ENCODE results near the gene ARHGAP26.
A peak's percentile ranks its signal among the peaks of the same experiment; 100 is the strongest.

ARHGAP26 gene

DNA sequence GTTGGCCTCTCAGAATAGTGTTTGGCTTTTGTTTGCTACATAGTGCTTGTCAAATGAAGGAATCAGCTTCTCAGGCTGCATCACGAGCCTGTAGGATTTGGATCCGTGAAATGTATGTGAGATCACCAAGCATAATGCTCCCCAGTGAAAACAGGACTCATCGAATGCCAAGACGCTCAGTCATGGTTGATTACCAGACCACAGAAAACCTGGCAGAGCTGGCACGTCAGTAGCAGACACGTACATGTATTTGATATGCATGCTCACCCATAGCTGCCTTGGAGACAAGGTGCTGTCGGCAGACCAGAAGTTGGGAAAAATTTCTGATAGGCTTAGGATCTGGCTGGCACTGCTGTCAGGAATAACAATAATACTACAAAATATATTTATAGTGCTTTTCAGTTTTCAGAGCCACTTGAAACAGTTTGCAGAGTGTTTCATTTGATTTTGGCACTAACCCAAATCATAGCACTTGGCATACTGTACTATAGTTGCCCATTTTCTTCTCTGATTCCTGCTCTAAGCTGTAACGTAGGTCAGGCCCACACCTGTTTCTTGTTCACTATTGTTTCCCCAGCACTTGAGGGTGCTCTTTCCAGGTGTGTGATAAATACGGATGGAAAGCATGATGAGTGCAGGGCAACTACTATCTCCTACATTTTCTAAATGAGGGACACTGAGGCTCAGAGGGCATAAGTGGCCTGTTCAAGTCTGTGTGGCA lies 407.2 kb downstream of the ARHGAP26 start:
- no peak for DNase-seq

DNA sequence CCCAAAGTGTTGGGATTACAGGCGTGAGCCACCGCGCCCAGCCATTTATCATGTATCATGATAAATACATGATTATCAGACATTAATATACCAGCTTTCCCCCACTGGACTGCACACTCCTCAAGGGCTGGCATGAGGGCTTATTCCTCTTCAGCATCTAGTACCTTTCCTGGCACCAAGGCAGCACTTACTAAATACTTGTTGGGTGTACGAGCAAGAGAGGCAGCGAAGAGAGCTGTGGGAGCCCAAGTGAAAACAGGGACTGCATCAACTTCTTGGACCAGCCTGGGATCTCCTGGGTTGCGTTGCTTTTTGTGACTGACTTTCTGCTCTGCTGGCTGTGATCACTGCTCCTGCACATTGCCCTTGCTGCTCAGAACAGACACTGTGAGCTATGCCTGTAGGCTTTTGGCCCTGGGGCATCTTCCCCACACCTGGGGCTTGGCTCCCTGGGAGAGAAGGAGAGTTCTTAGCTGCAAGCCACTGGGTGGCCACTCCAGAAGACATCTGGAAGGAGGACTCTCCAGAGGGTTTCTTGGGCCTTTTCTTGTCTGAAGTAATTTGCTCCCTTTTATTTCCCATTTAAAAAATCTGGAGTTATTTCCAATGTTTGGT lies 409.1 kb downstream of the ARHGAP26 start:
- DNase-seq, result no peak

DNA sequence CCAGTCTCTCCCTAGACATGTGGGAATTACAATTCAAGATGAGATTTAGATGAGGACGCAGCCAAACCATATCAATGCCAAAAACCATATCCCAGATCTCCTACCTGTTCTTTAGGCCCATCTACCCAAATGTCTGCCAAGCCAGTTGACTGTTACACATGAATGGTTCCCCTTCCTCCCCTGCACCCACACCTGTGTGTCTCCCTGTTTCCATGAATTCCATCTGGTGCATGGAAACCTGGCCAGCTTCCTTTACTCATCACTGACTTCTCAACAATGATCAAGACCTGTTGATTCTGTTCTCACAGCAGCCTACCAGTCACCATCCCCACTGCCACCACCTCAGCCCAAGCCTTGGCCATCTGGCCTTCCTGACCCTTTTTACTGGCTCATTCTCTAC lies 410.6 kb downstream of the ARHGAP26 start:
- DNase-seq, result no peak

DNA sequence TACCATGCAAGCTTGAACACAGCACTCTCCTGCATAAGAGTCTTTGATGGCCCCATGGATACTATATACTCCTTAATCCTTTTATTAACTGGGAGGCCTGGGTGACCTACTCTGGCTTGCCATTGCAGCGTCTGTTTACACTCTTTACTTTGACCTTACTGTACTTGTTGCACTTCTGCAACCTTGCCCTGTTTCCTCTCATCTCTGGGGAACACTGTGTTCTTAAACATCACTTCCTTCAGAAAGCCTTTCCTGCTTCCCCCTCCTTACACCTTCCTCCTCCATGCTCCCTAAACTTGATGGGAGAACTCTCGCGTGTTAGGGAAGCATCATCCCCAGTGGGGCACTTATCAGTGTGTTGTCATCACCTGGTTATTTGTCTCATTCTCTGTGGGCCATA lies 411.0 kb downstream of the ARHGAP26 start:
- DNase-seq, result no peak

GRCh38 chr5:143182106-143182505 lies 411.9 kb downstream of the ARHGAP26 start:
- no peak for DNase-seq

DNA sequence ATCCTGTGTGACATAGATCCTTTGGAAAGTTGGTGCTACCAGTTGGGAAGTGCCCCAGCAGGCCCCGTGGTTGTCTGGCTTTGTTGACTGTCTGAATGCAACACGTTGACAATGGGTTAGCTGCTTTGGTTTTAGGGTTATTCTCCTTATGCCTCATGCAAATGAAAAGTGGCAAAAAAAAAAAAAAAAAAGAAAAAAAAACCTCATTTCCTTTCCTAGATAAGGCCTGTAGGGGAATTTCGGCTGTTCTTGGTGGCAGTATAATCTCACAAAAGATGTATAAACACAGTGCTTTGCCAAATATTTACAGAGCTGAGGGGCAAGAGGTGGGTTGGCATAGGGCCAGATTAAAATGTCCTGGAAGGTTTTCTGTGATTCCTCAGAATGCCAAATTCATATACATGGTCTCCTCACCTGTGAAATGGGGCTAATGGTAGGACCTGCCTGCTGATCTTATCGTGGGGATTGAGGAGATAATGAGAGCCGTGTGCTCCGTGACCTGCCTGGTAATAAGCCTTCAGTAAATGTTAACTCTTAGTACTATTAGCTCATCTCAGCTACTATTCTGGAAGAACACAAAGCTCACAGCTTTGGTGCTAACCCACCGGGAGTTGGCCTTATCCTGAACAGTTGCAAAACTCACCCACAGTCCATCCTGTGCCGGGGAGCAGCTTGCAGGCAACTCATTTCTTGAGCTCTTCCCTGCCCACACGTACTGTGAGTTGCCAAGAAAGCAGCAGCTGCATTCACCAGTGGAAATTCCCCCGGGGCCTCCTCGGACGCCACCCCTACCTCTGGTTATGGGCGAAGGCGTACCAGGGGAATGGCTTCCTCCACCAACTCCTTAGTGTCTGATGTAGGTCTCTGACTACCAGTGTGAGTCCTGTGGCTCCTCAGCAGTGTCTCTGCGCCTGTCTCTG lies 413.0 kb downstream of the ARHGAP26 start:
- peak; percentile 79 for DNase-seq

- no peak for DNase-seq
These were observed 413.8 kb downstream of the ARHGAP26 start for GRCh38 chr5:143183989-143184388.

GRCh38 chr5:143186623-143187022 lies 416.4 kb downstream of the ARHGAP26 start:
- no peak for DNase-seq

DNA sequence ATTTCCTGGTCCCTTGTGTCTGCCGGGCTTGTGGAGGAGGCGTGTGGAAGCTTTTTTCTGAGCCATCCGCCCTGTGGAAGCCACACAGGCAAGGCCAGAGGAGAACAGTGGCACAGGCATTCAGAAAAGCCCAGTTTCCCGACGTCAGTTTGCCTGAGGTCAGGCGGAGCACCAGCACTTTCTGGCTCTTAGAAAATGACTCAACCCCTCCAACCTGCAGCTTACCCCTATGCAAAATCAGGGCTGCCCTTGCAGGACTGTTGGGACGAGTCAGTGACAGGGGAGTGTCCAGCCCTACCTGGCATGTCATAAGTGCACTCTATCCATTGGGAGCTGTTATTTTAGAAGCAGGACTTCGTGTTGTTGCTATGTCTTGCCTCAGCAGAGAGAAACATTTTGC lies 417.3 kb downstream of the ARHGAP26 start:
- DNase-seq, result no peak

GRCh38 chr5:143188083-143188482 lies 417.9 kb downstream of the ARHGAP26 start:
- DNase-seq, result no peak

- no peak for DNase-seq
These were observed 418.5 kb downstream of the ARHGAP26 start for GRCh38 chr5:143188692-143189091.

DNA sequence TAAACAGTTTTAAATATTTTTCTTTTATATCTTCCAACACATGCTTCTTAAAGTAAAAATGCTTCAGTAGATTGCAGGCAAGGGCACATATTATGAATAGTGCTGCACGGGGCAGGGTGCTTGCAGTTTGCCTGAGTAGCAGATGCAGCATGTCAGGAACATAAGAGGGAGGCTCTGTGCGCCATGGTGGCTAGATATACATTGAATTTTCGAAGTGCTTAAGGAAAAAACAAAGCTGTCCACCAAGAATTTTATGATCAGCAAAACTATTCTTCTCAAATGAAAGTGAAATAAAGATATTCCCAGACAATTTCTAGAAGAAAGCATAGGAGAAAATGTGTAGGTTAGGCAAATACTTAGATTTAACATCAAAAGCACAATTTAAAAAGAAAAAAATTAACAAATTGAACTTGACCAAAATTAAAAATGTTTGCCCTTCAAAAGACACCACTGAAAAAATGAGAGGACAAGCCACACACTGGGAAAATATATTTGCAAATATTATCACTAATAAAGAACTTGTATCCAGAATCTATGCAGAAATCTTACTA lies 420.2 kb downstream of the ARHGAP26 start:
- DNase-seq, result no peak

GRCh38 chr5:143191720-143192119 lies 421.5 kb downstream of the ARHGAP26 start:
- no peak for DNase-seq

- no peak for DNase-seq
These were observed 422.2 kb downstream of the ARHGAP26 start for GRCh38 chr5:143192191-143192900.

- no peak for DNase-seq
These were observed 424.0 kb downstream of the ARHGAP26 start for GRCh38 chr5:143194206-143194605.

- no peak for DNase-seq
These were observed 424.5 kb downstream of the ARHGAP26 start for GRCh38 chr5:143194713-143195112.

DNA sequence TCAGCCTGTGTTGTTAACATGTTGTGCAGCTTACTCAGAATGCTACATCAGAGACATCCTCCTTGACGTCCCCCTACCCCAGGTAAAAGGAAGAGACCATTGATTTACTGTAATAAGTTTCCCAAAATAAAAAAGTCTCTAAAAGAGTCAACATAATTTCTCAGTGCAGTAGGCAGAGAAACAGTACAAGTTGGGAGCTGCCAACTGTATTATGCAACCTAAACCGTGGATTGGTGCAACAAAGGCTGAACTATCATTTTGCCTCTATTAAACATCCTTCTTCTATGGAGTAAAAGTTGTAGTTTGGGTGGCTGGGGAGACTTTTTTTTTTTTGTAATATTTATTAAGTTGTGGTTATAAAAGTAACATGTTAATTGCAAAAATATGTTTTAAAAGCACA lies 425.3 kb downstream of the ARHGAP26 start:
- no peak for DNase-seq

- DNase-seq, result no peak
These were observed 426.6 kb downstream of the ARHGAP26 start for GRCh38 chr5:143196601-143197259.

DNA sequence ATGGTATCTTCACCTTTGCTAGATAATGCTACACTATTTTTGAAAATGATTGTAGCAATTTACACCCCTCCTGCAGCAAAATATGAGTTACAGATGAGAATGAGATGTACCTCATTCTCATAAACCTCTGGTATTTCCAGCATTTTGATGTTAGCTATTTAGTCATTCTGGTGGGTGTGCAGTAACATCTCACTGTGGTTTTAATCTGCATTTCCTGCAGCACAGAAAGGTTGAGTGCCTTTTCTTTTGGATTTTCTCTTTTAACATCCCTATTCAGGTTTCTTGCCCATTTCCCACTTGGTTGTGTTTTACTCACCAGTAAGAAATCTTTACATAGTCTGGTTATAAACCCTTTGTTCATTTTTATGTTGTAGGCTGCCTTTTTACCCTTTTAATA lies 427.1 kb downstream of the ARHGAP26 start:
- DNase-seq, result no peak

GRCh38 chr5:143198332-143198731 lies 428.2 kb downstream of the ARHGAP26 start:
- no peak for DNase-seq

DNA sequence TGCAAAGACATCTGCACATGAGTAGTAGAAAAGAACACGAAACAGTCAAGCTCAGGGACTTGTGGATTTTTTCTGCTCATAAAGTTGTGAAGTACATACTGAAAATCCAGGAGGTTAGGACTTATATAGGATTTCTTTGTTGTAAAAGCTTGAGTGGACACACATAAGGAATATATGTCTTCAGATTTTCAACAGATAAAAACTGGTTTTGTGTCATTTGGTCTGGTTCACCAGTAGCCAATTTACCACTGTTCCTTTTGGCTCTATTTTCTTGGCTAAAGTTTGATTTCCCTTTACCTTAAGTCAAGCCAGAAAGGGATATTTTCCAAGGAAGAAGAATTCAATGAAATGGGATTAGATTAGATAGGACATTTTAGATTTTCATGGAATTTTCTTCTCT lies 429.0 kb downstream of the ARHGAP26 start:
- DNase-seq, result no peak

GRCh38 chr5:143199843-143200242 lies 429.7 kb downstream of the ARHGAP26 start:
- no peak for DNase-seq

Data from activated T-cell treated with anti-CD3 and anti-CD28 coated beads, Interleukin-2, amount 50 U/mL, for 48 hours (primary cell).